Measurements from ENCODE around the gene SLC43A3.

DNA sequence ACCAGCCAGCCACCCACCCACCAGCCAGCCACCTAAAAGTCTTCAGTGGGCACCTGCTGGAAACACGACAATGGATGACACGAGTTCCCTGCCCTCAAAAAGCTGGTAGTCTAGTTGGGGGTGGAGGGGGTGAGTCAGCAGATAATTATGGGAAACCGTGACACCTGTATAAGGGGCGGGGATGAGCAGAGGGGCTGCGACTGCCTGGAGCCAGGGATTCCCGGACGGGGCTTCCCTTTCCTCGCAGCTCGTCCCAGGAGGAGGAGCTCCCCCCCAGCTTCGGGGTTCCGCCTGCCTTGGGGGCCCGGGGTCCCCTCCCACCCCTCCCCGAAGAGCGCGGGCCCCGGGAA is 31.1 kb upstream of the SLC43A3 start:
- TF ChIP-seq CTCF (IDR thresholded peaks at IDR 0.05; ENCODE audit: low read depth, low read length) (no peak), EZH2phosphoT487 (IDR thresholded peaks at IDR 0.05; ENCODE audit: low read depth) (no peak)

Measured in OCI-LY3 (cell line).